GM23338 (cell line): Measurements from ENCODE around the gene FAM53B. TPM values are rescaled to one million over a fixed set of nuclear protein-coding genes. Genes with fewer than 3 reads are reported as not detected.

ENCODE experiments used
- ATAC-seq: fragments of 200-7000 bp; cut with Tn5 transposase; 3 replicates; pipeline ENCODE4 v1.9.1; 2020
- DNase-seq: peaks from one replicate; pipeline ENCODE4 v3.0.0-alpha.2; 2015; ENCODE audit warnings: low spot score
- H2AFZ ChIP-seq: fragments of 200-600 bp; sonication (generic); 2 replicates; pipeline ENCODE4 v1.8.0; 2016; ENCODE audit warnings: antibody characterized with exemption, mild to moderate bottlenecking, moderate library complexity
- H3F3A ChIP-seq: fragments of 200-600 bp; sonication (generic); replicated peaks from 2 replicates; pipeline ENCODE4 v1.8.0; 2017; ENCODE audit warnings: antibody characterized with exemption, mixed run types, low read depth
- H3K27ac ChIP-seq: fragments of 200-600 bp; sonication (generic); 2 replicates; pipeline ENCODE4 v1.6.1; 2016; ENCODE audit warnings: low read depth
- H3K27me3 ChIP-seq: fragments of 200-600 bp; sonication (generic); 2 replicates; pipeline ENCODE4 v1.8.0; 2016; ENCODE audit warnings: mild to moderate bottlenecking, mixed run types, moderate library complexity; ENCODE audit not compliant: insufficient read depth
- H3K36me3 ChIP-seq: fragments of 200-600 bp; sonication (generic); 2 replicates; pipeline ENCODE4 v1.8.0; 2016; ENCODE audit warnings: mild to moderate bottlenecking; ENCODE audit not compliant: insufficient read depth
- H3K4me1 ChIP-seq: fragments of 200-600 bp; sonication (generic); 2 replicates; pipeline ENCODE4 v1.8.0; 2016; ENCODE audit warnings: mild to moderate bottlenecking, moderate library complexity; ENCODE audit not compliant: insufficient read depth
- H3K4me2 ChIP-seq: fragments of 200-600 bp; sonication (generic); 2 replicates; pipeline ENCODE4 v1.7.1; 2017; ENCODE audit warnings: mixed run types
- H3K4me3 ChIP-seq: fragments of 200-600 bp; sonication (generic); 2 replicates; pipeline ENCODE4 v1.6.1; 2016; ENCODE audit warnings: mixed run types
- H3K79me2 ChIP-seq: fragments of 200-600 bp; sonication (generic); replicated peaks from 2 replicates; pipeline ENCODE4 v1.8.0; 2017; ENCODE audit warnings: mild to moderate bottlenecking; ENCODE audit not compliant: insufficient read depth
- H3K9me2 ChIP-seq: fragments of 200-600 bp; sonication (generic); 2 replicates; pipeline ENCODE4 v1.8.0; 2017; ENCODE audit not compliant: insufficient read depth
- H4K20me1 ChIP-seq: fragments of 200-600 bp; sonication (generic); replicated peaks from 2 replicates; pipeline ENCODE4 v1.8.0; 2017; ENCODE audit warnings: mild to moderate bottlenecking; ENCODE audit not compliant: insufficient read depth
- H3K27ac Mint-ChIP-seq: 2 replicates; pipeline ENCODE4 v1.8.0; 2020; ENCODE audit warnings: inconsistent platforms, mild to moderate bottlenecking, moderate library complexity, mixed read lengths
- H3K27me3 Mint-ChIP-seq: 3 replicates; pipeline ENCODE4 v1.8.0; 2022; ENCODE audit warnings: low read depth, mild to moderate bottlenecking, moderate library complexity, mixed read lengths, inconsistent platforms; ENCODE audit not compliant: insufficient read depth, poor library complexity
- H3K36me3 Mint-ChIP-seq: 3 replicates; pipeline ENCODE4 v1.8.0; 2021; ENCODE audit warnings: low read depth, mild to moderate bottlenecking, inconsistent platforms, moderate library complexity, mixed read lengths
- H3K4me1 Mint-ChIP-seq: 3 replicates; pipeline ENCODE4 v1.8.0; 2020; ENCODE audit warnings: mild to moderate bottlenecking, inconsistent platforms, mixed read lengths
- H3K4me3 Mint-ChIP-seq: 3 replicates; pipeline ENCODE4 v1.8.0; 2021; ENCODE audit warnings: moderate library complexity, mild to moderate bottlenecking, inconsistent platforms, mixed read lengths
- H3K9me3 Mint-ChIP-seq: 3 replicates; pipeline ENCODE4 v1.8.0; 2020; ENCODE audit warnings: moderate library complexity, mild to moderate bottlenecking, inconsistent platforms, mixed read lengths
- CREB1 ChIP-seq: fragments of 250-450 bp; sonication (Bioruptor Pico); IDR thresholded peaks from 2 replicates; pipeline ENCODE4 v1.5.0; 2020; ENCODE audit warnings: low read depth, mild to moderate bottlenecking, moderate library complexity
- CTCF ChIP-seq, 2 experiments: fragments of 200-600 bp in 1 of 2; sonication (generic) in 1 of 2; conservative IDR thresholded peaks; 2 replicates each; pipeline versions ENCODE4 v1.5.1 to v1.6.1; 2016 to 2017; ENCODE audit warnings: antibody characterized with exemption in 2 of 2, low read depth in 2 of 2, mild to moderate bottlenecking in 2 of 2, moderate library complexity in 1 of 2
- EZH2 ChIP-seq: fragments of 200-600 bp; sonication (generic); IDR thresholded peaks from one replicate; pipeline ENCODE4 v1.8.0; 2017; ENCODE audit warnings: antibody characterized with exemption, mild to moderate bottlenecking, low read depth; ENCODE audit not compliant: unreplicated experiment
- EZH2phosphoT487 ChIP-seq: fragments of 200-600 bp; sonication (generic); IDR thresholded peaks from one replicate; pipeline ENCODE4 v1.8.1; 2018; ENCODE audit warnings: antibody characterized with exemption; ENCODE audit not compliant: unreplicated experiment
- JUNB ChIP-seq: IDR thresholded peaks from one replicate; pipeline ENCODE4 v1.6.1; 2016; ENCODE audit warnings: antibody characterized with exemption; ENCODE audit not compliant: unreplicated experiment
- NANOG ChIP-seq: IDR thresholded peaks from 2 replicates; pipeline ENCODE4 v1.6.1; 2016; ENCODE audit warnings: antibody characterized with exemption, borderline replicate concordance
- POLR2AphosphoS5 ChIP-seq: IDR thresholded peaks from 2 replicates; pipeline ENCODE4 v1.6.1; 2016; ENCODE audit warnings: antibody characterized with exemption, low read depth
- REST ChIP-seq: IDR thresholded peaks from one replicate; pipeline ENCODE4 v1.6.1; 2018; ENCODE audit warnings: antibody characterized with exemption; ENCODE audit not compliant: unreplicated experiment
- STAT1 ChIP-seq: IDR thresholded peaks from one replicate; pipeline ENCODE4 v1.6.1; 2016; ENCODE audit warnings: antibody characterized with exemption; ENCODE audit not compliant: unreplicated experiment
- ZNF114 ChIP-seq: fragments of 250-450 bp; sonication (Bioruptor Pico); IDR thresholded peaks from 2 replicates; pipeline ENCODE4 v1.5.0; 2020; ENCODE audit warnings: mild to moderate bottlenecking, moderate library complexity
- ZNF331 ChIP-seq: fragments of 250-450 bp; sonication (Bioruptor Pico); IDR thresholded peaks from 2 replicates; pipeline ENCODE4 v1.5.0; 2020; ENCODE audit warnings: low read depth, mild to moderate bottlenecking, moderate library complexity
- ZNF462 ChIP-seq: fragments of 250-450 bp; sonication (Bioruptor Pico); IDR thresholded peaks from 2 replicates; pipeline ENCODE4 v1.5.0; 2020; ENCODE audit warnings: mild to moderate bottlenecking, moderate library complexity
- long read RNA-seq: library from polyadenylated mRNA; unstranded; transcript quantifications from one replicate; pipeline ENCODE4 v2.0.0, GENCODE V29; 2020; ENCODE audit not compliant: unreplicated experiment
- polyA plus RNA-seq: library from polyadenylated mRNA; unstranded; fragments of >200 nt; fragmentation: Nextera tagmentation; extraction: Ambion mirVana; gene quantifications from 2 replicates; pipeline ENCODE4 v1.2.1, GENCODE V29; 2016
- total RNA-seq: library from RNA; depleted of rRNA; stranded (reverse); fragments of >200 nt; shearing (Covaris generic); gene quantifications from 2 replicates; pipeline ENCODE4 v1.2.3, GENCODE V29; 2014; rRNA removed

FAM53B gene
- 14.5 and 20.3 TPM in 2 replicates for total RNA-seq
- 3.0 and 3.5 TPM in 2 replicates for polyA plus RNA-seq
- long read RNA-seq, partial matches to known transcripts = 0 of 1 reads
- long read RNA-seq, other reads (novel, unspliced or antisense) = 1 of 1 reads

GRCh38 chr10:124744102-124745050, at the start of gene FAM53B:
Gene FAM53B, minus strand, starts transcription at chr10:124744378. Its CDS starts 37,665 bp downstream, at chr10:124706713.
- peak within 1 kb of the TSS; percentile 82; the same call in 1 of the 2 replicates for H2AFZ ChIP-seq
- H3K9me2 ChIP-seq = no peaks in the 10 kb centered on the region
- peak within 1 kb of the TSS; percentile 94 for H3K4me3 Mint-ChIP-seq
- H3K4me3 ChIP-seq = peak within 1 kb of the TSS; percentile 74
- H3K27me3 Mint-ChIP-seq = peaks cover 28% of the 10 kb centered on the region
- H3F3A ChIP-seq = 0 out of 2 replicates have a peak, but pooled peaks cover 3% of the 10 kb centered on the region
- H3K27me3 ChIP-seq = peaks cover 22% of the 10 kb centered on the region
- ATAC-seq (peak; percentile 21), DNase-seq (peak; percentile 87)
- peaks cover 43% of the 10 kb centered on the region for H3K4me1 Mint-ChIP-seq
- no peaks in the 10 kb centered on the region for H3K36me3 Mint-ChIP-seq
- no peak within 1 kb of the TSS for H3K27ac ChIP-seq
- no peaks in the 10 kb centered on the region for H3K9me3 Mint-ChIP-seq
- H4K20me1 ChIP-seq = peaks cover 2% of the 10 kb centered on the region; the same call in 1 of the 2 replicates
- peak within 1 kb of the TSS; percentile 92 for H3K4me2 ChIP-seq
- H3K79me2 ChIP-seq = no peaks in the 10 kb centered on the region; the same call in 1 of the 2 replicates
- no peak within 1 kb of the TSS; the same call in 1 of the 2 replicates for H3K27ac Mint-ChIP-seq
- no peaks in the 10 kb centered on the region for H3K36me3 ChIP-seq
- peaks cover 36% of the 10 kb centered on the region for H3K4me1 ChIP-seq
- TF ChIP-seq JUNB (no peak), NANOG (no peak), CREB1 (CRISPR knock-in tag) (no peak), ZNF331 (CRISPR knock-in tag) (no peak), EZH2 (no peak), POLR2AphosphoS5 (no peak), ZNF114 (CRISPR knock-in tag) (no peak), CTCF (conservative IDR thresholded peaks at IDR 0.05; ENCODE audit: low read depth in 2 of 2) (no peak), STAT1 (no peak), EZH2phosphoT487 (no peak), REST (no peak), ZNF462 (CRISPR knock-in tag) (no peak)
